HepG2 (cell line): ENCODE measurements around the gene FITM2. TPM values are rescaled to one million over a fixed set of nuclear protein-coding genes. Genes with fewer than 3 reads are reported as not detected.

Experiments
- AKAP8 ChIP-seq: sonication (generic); formaldehyde crosslinking; IDR thresholded peaks from 2 replicates; pipeline ENCODE4 v1.5.1; 2020; ENCODE audit warnings: mild to moderate bottlenecking, missing genetic modification reagents
- FOSL2 ChIP-seq: sonication (generic); formaldehyde crosslinking; IDR thresholded peaks from 2 replicates; pipeline ENCODE4 v1.4.0; 2020; ENCODE audit warnings: missing genetic modification reagents
- FOXP1 ChIP-seq, 2 experiments: fragments of 450-650 bp in 1 of 2; IDR thresholded peaks; 2 replicates each; pipeline ENCODE4 v1.6.1; 2017 to 2018; ENCODE audit warnings: antibody characterized with exemption in 1 of 2
- KAT2B ChIP-seq: fragments of 150-350 bp; IDR thresholded peaks from 2 replicates; pipeline ENCODE4 v1.6.1; 2014; ENCODE audit warnings: low read depth, low read length, borderline replicate concordance
- KLF9 ChIP-seq: IDR thresholded peaks from 2 replicates; pipeline ENCODE4 v1.6.1; 2016; ENCODE audit warnings: low read depth
- MBD4 ChIP-seq: IDR thresholded peaks from 2 replicates; pipeline ENCODE4 v1.6.1; 2012; ENCODE audit warnings: low read length, inconsistent platforms, borderline replicate concordance
- NRL ChIP-seq: sonication (generic); formaldehyde crosslinking; IDR thresholded peaks from 2 replicates; pipeline ENCODE4 v1.5.0; 2020; ENCODE audit warnings: missing genetic modification reagents, mild to moderate bottlenecking, moderate library complexity, borderline replicate concordance
- RBM22 ChIP-seq: fragments of 200-400 bp; formaldehyde crosslinking; optimal IDR thresholded peaks from 2 replicates; pipeline ENCODE3; 2017; ENCODE audit warnings: mild to moderate bottlenecking, low read length, moderate library complexity
- SPEN ChIP-seq: sonication (generic); formaldehyde crosslinking; IDR thresholded peaks from 2 replicates; pipeline ENCODE4 v1.5.1; 2020; ENCODE audit warnings: low read depth, mild to moderate bottlenecking, missing genetic modification reagents
- TEAD3 ChIP-seq: optimal IDR thresholded peaks from 2 replicates; pipeline ENCODE3; 2016; ENCODE audit warnings: borderline replicate concordance
- THAP11 ChIP-seq: IDR thresholded peaks from 2 replicates; pipeline ENCODE4 v1.6.1; 2016; ENCODE audit warnings: missing biosample characterization, missing genetic modification reagents
- ZBTB38 ChIP-seq: sonication (generic); formaldehyde crosslinking; IDR thresholded peaks from 2 replicates; pipeline ENCODE4 v1.5.1; 2020; ENCODE audit warnings: mild to moderate bottlenecking, missing genetic modification reagents
- ZFP62 ChIP-seq: sonication (generic); formaldehyde crosslinking; IDR thresholded peaks from 2 replicates; pipeline ENCODE4 v1.4.0; 2020; ENCODE audit warnings: missing genetic modification reagents
- ZNF251 ChIP-seq: sonication (generic); formaldehyde crosslinking; IDR thresholded peaks from 2 replicates; pipeline ENCODE4 v1.9.0; 2021; ENCODE audit warnings: mild to moderate bottlenecking, missing genetic modification reagents
- ZNF432 ChIP-seq: sonication (generic); formaldehyde crosslinking; IDR thresholded peaks from 2 replicates; pipeline ENCODE4 v1.5.0; 2020; ENCODE audit warnings: missing genetic modification reagents, mild to moderate bottlenecking, borderline replicate concordance
- ZNF703 ChIP-seq: sonication (generic); formaldehyde crosslinking; IDR thresholded peaks from 2 replicates; pipeline ENCODE4 v1.5.1; 2020; ENCODE audit warnings: missing genetic modification reagents, mild to moderate bottlenecking, moderate library complexity, borderline replicate concordance
- ZNF766 ChIP-seq: sonication (generic); formaldehyde crosslinking; IDR thresholded peaks from 2 replicates; pipeline ENCODE4 v1.5.0; 2020; ENCODE audit warnings: missing genetic modification reagents, borderline replicate concordance
- ZNF850 ChIP-seq: sonication (generic); formaldehyde crosslinking; conservative IDR thresholded peaks from 2 replicates; pipeline ENCODE4 v1.9.0; 2021; ENCODE audit warnings: mild to moderate bottlenecking, missing genetic modification reagents
- polyA plus RNA-seq, 8 experiments: library from polyadenylated mRNA; depleted of rRNA in 3 of 8; stranded (reverse) in 7 of 8; unstranded in 1 of 8; fragments of >200 nt; fragmentation: Illumina TruSeq in 4 of 8; extraction: Trizol in 4 of 8; gene quantifications; 2 replicates each; pipeline versions ENCODE4 v1.2.1 to v1.2.3, GENCODE V29; 2011 to 2016; ENCODE audit warnings: low read depth in 4 of 8, missing spikeins in 1 of 8, mixed read lengths in 1 of 8; ENCODE audit not compliant: insufficient read depth in 1 of 8
- total RNA-seq, 5 experiments: library from RNA; depleted of rRNA; stranded (reverse); fragments of >200 nt; fragmentation: Illumina TruSeq; extraction: Trizol; gene quantifications; 2 replicates each; pipeline ENCODE4 v1.2.3, GENCODE V29; 2016; ENCODE audit warnings: low read depth in 1 of 5
- TF ChIP-seq, protein P1 (sequence below): sonication (generic); formaldehyde crosslinking; IDR thresholded peaks from 2 replicates; pipeline ENCODE4 v1.4.0; 2020; ENCODE audit warnings: mild to moderate bottlenecking, missing genetic modification reagents
- TF ChIP-seq, protein P2 (sequence below): sonication (generic); formaldehyde crosslinking; IDR thresholded peaks from 2 replicates; pipeline ENCODE4 v1.4.0; 2020; ENCODE audit warnings: missing genetic modification reagents, borderline replicate concordance
- TF ChIP-seq, protein P3 (sequence below): sonication (generic); formaldehyde crosslinking; IDR thresholded peaks from 2 replicates; pipeline ENCODE4 v1.5.1; 2020; ENCODE audit warnings: mild to moderate bottlenecking, missing genetic modification reagents, moderate library complexity

The FITM2 gene
- total and polyA plus RNA-seq, 2 of the 13 experiments (the other 11 are each of a cell fraction or from before 2014, with no cell fraction given), result 9.6 to 24.5 TPM

DNA sequence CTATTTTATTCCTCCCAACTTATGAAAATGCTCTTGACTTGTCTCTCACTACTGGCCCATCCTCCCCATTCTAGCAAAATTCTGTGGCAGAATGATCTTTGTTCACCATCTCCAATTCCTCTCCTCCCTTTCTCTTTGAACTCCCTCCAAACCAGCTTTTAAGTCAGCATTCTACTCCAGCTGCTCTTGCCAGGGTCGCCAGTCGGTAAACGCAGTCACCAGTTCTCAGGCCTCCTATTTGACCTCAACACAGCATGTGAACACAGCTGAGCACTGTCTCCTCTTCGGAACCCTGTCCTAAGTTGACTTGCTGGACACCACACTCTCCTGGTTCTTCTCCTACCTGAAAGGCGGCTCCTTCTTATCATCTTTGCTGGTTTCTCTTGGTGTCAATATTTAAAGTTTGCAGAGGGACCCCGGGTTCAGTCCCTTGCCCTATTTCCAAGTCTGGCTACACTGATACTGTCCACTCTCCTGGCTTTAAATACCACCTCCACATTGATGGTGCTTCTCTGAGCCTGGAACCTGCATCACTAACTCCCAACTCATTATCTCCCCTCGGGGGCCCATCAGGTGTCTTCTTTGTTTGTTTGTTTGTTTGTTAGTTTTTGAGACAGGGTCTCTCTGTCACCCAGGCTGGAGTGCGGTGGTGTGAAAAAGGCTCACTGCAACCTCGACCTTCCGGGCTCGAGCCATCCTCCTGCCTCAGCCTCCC is 36.5 kb downstream of the FITM2 start (continued):
- TF ChIP-seq, protein P1, sequence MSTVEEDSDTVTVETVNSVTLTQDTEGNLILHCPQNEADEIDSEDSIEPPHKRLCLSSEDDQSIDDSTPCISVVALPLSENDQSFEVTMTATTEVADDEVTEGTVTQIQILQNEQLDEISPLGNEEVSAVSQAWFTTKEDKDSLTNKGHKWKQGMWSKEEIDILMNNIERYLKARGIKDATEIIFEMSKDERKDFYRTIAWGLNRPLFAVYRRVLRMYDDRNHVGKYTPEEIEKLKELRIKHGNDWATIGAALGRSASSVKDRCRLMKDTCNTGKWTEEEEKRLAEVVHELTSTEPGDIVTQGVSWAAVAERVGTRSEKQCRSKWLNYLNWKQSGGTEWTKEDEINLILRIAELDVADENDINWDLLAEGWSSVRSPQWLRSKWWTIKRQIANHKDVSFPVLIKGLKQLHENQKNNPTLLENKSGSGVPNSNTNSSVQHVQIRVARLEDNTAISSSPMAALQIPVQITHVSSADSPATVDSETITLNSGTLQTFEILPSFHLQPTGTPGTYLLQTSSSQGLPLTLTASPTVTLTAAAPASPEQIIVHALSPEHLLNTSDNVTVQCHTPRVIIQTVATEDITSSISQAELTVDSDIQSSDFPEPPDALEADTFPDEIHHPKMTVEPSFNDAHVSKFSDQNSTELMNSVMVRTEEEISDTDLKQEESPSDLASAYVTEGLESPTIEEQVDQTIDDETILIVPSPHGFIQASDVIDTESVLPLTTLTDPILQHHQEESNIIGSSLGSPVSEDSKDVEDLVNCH, result no peak
- TF ChIP-seq ZNF766 (CRISPR knock-in tag) (no peak; the same call in 1 of the 2 replicates), ZNF850 (CRISPR knock-in tag) (no peak), ZBTB38 (CRISPR knock-in tag) (no peak), ZNF251 (CRISPR knock-in tag) (no peak), FOXP1 (IDR thresholded peaks at IDR 0.05) (no peak), FOXP1 (CRISPR knock-in tag; IDR thresholded peaks at IDR 0.05) (no peak; the same call in 1 of the 2 replicates), KAT2B (no peak), ZNF432 (CRISPR knock-in tag) (no peak), ZFP62 (CRISPR knock-in tag) (no peak), ZNF703 (CRISPR knock-in tag) (no peak), AKAP8 (no peak), NRL (CRISPR knock-in tag) (no peak), TEAD3 (CRISPR knock-in tag) (no peak), THAP11 (CRISPR knock-in tag) (no peak), RBM22 (no peak), SPEN (CRISPR knock-in tag) (no peak), KLF9 (CRISPR knock-in tag) (no peak), MBD4 (no peak), FOSL2 (CRISPR knock-in tag) (no peak)
- TF ChIP-seq, protein P2, sequence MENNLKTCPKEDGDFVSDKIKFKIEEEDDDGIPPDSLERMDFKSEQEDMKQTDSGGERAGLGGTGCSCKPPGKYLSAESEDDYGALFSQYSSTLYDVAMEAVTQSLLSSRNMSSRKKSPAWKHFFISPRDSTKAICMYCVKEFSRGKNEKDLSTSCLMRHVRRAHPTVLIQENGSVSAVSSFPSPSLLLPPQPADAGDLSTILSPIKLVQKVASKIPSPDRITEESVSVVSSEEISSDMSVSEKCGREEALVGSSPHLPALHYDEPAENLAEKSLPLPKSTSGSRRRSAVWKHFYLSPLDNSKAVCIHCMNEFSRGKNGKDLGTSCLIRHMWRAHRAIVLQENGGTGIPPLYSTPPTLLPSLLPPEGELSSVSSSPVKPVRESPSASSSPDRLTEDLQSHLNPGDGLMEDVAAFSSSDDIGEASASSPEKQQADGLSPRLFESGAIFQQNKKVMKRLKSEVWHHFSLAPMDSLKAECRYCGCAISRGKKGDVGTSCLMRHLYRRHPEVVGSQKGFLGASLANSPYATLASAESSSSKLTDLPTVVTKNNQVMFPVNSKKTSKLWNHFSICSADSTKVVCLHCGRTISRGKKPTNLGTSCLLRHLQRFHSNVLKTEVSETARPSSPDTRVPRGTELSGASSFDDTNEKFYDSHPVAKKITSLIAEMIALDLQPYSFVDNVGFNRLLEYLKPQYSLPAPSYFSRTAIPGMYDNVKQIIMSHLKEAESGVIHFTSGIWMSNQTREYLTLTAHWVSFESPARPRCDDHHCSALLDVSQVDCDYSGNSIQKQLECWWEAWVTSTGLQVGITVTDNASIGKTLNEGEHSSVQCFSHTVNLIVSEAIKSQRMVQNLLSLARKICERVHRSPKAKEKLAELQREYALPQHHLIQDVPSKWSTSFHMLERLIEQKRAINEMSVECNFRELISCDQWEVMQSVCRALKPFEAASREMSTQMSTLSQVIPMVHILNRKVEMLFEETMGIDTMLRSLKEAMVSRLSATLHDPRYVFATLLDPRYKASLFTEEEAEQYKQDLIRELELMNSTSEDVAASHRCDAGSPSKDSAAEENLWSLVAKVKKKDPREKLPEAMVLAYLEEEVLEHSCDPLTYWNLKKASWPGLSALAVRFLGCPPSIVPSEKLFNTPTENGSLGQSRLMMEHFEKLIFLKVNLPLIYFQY (CRISPR knock-in tag), result no peak
- TF ChIP-seq, protein P3, sequence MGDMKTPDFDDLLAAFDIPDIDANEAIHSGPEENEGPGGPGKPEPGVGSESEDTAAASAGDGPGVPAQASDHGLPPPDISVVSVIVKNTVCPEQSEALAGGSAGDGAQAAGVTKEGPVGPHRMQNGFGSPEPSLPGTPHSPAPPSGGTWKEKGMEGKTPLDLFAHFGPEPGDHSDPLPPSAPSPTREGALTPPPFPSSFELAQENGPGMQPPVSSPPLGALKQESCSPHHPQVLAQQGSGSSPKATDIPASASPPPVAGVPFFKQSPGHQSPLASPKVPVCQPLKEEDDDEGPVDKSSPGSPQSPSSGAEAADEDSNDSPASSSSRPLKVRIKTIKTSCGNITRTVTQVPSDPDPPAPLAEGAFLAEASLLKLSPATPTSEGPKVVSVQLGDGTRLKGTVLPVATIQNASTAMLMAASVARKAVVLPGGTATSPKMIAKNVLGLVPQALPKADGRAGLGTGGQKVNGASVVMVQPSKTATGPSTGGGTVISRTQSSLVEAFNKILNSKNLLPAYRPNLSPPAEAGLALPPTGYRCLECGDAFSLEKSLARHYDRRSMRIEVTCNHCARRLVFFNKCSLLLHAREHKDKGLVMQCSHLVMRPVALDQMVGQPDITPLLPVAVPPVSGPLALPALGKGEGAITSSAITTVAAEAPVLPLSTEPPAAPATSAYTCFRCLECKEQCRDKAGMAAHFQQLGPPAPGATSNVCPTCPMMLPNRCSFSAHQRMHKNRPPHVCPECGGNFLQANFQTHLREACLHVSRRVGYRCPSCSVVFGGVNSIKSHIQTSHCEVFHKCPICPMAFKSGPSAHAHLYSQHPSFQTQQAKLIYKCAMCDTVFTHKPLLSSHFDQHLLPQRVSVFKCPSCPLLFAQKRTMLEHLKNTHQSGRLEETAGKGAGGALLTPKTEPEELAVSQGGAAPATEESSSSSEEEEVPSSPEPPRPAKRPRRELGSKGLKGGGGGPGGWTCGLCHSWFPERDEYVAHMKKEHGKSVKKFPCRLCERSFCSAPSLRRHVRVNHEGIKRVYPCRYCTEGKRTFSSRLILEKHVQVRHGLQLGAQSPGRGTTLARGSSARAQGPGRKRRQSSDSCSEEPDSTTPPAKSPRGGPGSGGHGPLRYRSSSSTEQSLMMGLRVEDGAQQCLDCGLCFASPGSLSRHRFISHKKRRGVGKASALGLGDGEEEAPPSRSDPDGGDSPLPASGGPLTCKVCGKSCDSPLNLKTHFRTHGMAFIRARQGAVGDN (CRISPR knock-in tag), result no peak
